ENCODE results near the gene GPSM3. TPM values are rescaled to one million over a fixed set of nuclear protein-coding genes. Genes with fewer than 3 reads are reported as not detected.
"Not testable (repeated sequence)": the region's sequence is repeated elsewhere in the genome, so short reads cannot be mapped to it uniquely, and the experiment has no call there.

The GPSM3 gene
- total RNA-seq, 2 experiments from 2014 or later: 68.4 to 71.3 TPM

- not testable (repeated sequence) for H3K9me3 Mint-ChIP-seq, DNase-seq, H3K27me3 Mint-ChIP-seq
- H3K27ac Mint-ChIP-seq: peak overlapping the region; percentile 80
- peak overlapping the region; percentile 33 for H3K4me3 Mint-ChIP-seq
- peaks cover 45% of the 10 kb centered on the region for H3K4me1 Mint-ChIP-seq
- peaks cover 36% of the 10 kb centered on the region for H3K36me3 Mint-ChIP-seq
These were observed 6.7 kb downstream of the GPSM3 start for GRCh38 chr6:32185681-32186131.

- Mint-ChIP-seq H3K4me1 (peaks cover 53% of the 10 kb centered on the region), H3K36me3 (peaks cover 39% of the 10 kb centered on the region), H3K9me3 (no peaks in the 10 kb centered on the region), H3K27ac (peak within 1 kb of the TSS; percentile 32), H3K27me3 (no peaks in the 10 kb centered on the region), H3K4me3 (no peak within 1 kb of the TSS)
- no peak for DNase-seq
These were observed 8.3 kb downstream of the GPSM3 start, which contains the start of gene AGER for GRCh38 chr6:32184084-32184640. Gene AGER, minus strand, starts transcription at chr6:32184253. Its CDS starts 31 bp downstream, at chr6:32184222.

GRCh38 chr6:32183483-32184083 lies 8.9 kb downstream of the GPSM3 start:
- Mint-ChIP-seq H3K27ac (no peak overlapping the region), H3K9me3 (no peaks in the 10 kb centered on the region), H3K4me1 (peaks cover 52% of the 10 kb centered on the region), H3K27me3 (no peaks in the 10 kb centered on the region), H3K4me3 (no peak overlapping the region), H3K36me3 (peaks cover 39% of the 10 kb centered on the region)
- no peak for DNase-seq

GRCh38 chr6:32183030-32183429 lies 9.4 kb downstream of the GPSM3 start:
- Mint-ChIP-seq H3K36me3 (peaks cover 34% of the 10 kb centered on the region), H3K27ac (peak overlapping the region; percentile 16), H3K9me3 (no peaks in the 10 kb centered on the region), H3K4me1 (peaks cover 48% of the 10 kb centered on the region), H3K4me3 (no peak overlapping the region), H3K27me3 (no peaks in the 10 kb centered on the region)
- no peak for DNase-seq

GRCh38 chr6:32182555-32182981 lies 9.9 kb downstream of the GPSM3 start:
- H3K9me3 Mint-ChIP-seq: no peaks in the 10 kb centered on the region

GRCh38 chr6:32181915-32182529 lies 10.4 kb downstream of the GPSM3 start:
- no peak for DNase-seq
- H3K4me1 Mint-ChIP-seq: peaks cover 44% of the 10 kb centered on the region
- no peak overlapping the region for H3K4me3 Mint-ChIP-seq

More at GRCh38 chr6:32182555-32182981, 9.9 kb downstream of the GPSM3 start:
- Mint-ChIP-seq H3K36me3 (peaks cover 30% of the 10 kb centered on the region), H3K4me3 (no peak overlapping the region), H3K4me1 (peaks cover 45% of the 10 kb centered on the region), H3K27me3 (no peaks in the 10 kb centered on the region), H3K27ac (peak overlapping the region; percentile 38)
- DNase-seq: no peak

GRCh38 chr6:32181148-32181702 lies 11.2 kb downstream of the GPSM3 start:
- Mint-ChIP-seq H3K27me3 (no peaks in the 10 kb centered on the region), H3K27ac (peak overlapping the region; percentile 47), H3K36me3 (peaks cover 19% of the 10 kb centered on the region), H3K9me3 (no peaks in the 10 kb centered on the region), H3K4me1 (peaks cover 44% of the 10 kb centered on the region), H3K4me3 (no peak overlapping the region)
- DNase-seq: no peak

More at GRCh38 chr6:32181915-32182529, 10.4 kb downstream of the GPSM3 start:
- H3K27me3 Mint-ChIP-seq: no peaks in the 10 kb centered on the region
- H3K9me3 Mint-ChIP-seq: no peaks in the 10 kb centered on the region
- H3K27ac Mint-ChIP-seq: peak overlapping the region; percentile 38
- H3K36me3 Mint-ChIP-seq: peaks cover 26% of the 10 kb centered on the region

GRCh38 chr6:32179766-32180405 lies 12.6 kb downstream of the GPSM3 start:
- Mint-ChIP-seq H3K4me1 (peaks cover 41% of the 10 kb centered on the region), H3K4me3 (peak overlapping the region; percentile 94), H3K27me3 (no peaks in the 10 kb centered on the region), H3K27ac (peak overlapping the region; percentile 95), H3K9me3 (no peaks in the 10 kb centered on the region), H3K36me3 (peaks cover 13% of the 10 kb centered on the region)
- no peak for DNase-seq

GRCh38 chr6:32178547-32179440 lies 13.6 kb downstream of the GPSM3 start:
- H3K4me1 Mint-ChIP-seq: peaks cover 49% of the 10 kb centered on the region
- DNase-seq: no peak
- peaks cover 14% of the 10 kb centered on the region for H3K36me3 Mint-ChIP-seq
- no peaks in the 10 kb centered on the region for H3K9me3 Mint-ChIP-seq
- peak overlapping the region; percentile 94 for H3K4me3 Mint-ChIP-seq
- H3K27ac Mint-ChIP-seq: peak overlapping the region; percentile 95
- no peaks in the 10 kb centered on the region for H3K27me3 Mint-ChIP-seq

GRCh38 chr6:32177788-32178546 lies 14.5 kb downstream of the GPSM3 start, which contains the start of gene RNF5:
Gene RNF5, plus strand, starts transcription at chr6:32178405. Its CDS starts 107 bp downstream, at chr6:32178512.
- DNase-seq: peak; percentile 89
- H3K36me3 Mint-ChIP-seq: peaks cover 15% of the 10 kb centered on the region
- H3K27me3 Mint-ChIP-seq: no peaks in the 10 kb centered on the region
- no peaks in the 10 kb centered on the region for H3K9me3 Mint-ChIP-seq
- H3K4me1 Mint-ChIP-seq: peaks cover 53% of the 10 kb centered on the region
- H3K27ac Mint-ChIP-seq: peak within 1 kb of the TSS; percentile 95
- peak within 1 kb of the TSS; percentile 94 for H3K4me3 Mint-ChIP-seq

GRCh38 chr6:32177183-32177787 lies 15.2 kb downstream of the GPSM3 start:
- H3K27ac Mint-ChIP-seq: peak overlapping the region; percentile 95
- H3K36me3 Mint-ChIP-seq: peaks cover 15% of the 10 kb centered on the region
- DNase-seq: peak; percentile 36
- peak overlapping the region; percentile 94 for H3K4me3 Mint-ChIP-seq
- H3K27me3 Mint-ChIP-seq: no peaks in the 10 kb centered on the region
- no peaks in the 10 kb centered on the region for H3K9me3 Mint-ChIP-seq
- peaks cover 53% of the 10 kb centered on the region for H3K4me1 Mint-ChIP-seq

GRCh38 chr6:32176476-32177182 lies 15.8 kb downstream of the GPSM3 start:
- Mint-ChIP-seq H3K4me1 (peaks cover 53% of the 10 kb centered on the region), H3K27me3 (no peaks in the 10 kb centered on the region), H3K9me3 (no peaks in the 10 kb centered on the region), H3K36me3 (peaks cover 15% of the 10 kb centered on the region), H3K4me3 (peak overlapping the region; percentile 94), H3K27ac (peak overlapping the region; percentile 95)
- DNase-seq: no peak

All from activated naive CD8-positive, alpha-beta T cell treated with anti-CD3 and anti-CD28 coated beads for 36 hours (primary cell).